ENCODE measurements around the gene MAEA.

DNA sequence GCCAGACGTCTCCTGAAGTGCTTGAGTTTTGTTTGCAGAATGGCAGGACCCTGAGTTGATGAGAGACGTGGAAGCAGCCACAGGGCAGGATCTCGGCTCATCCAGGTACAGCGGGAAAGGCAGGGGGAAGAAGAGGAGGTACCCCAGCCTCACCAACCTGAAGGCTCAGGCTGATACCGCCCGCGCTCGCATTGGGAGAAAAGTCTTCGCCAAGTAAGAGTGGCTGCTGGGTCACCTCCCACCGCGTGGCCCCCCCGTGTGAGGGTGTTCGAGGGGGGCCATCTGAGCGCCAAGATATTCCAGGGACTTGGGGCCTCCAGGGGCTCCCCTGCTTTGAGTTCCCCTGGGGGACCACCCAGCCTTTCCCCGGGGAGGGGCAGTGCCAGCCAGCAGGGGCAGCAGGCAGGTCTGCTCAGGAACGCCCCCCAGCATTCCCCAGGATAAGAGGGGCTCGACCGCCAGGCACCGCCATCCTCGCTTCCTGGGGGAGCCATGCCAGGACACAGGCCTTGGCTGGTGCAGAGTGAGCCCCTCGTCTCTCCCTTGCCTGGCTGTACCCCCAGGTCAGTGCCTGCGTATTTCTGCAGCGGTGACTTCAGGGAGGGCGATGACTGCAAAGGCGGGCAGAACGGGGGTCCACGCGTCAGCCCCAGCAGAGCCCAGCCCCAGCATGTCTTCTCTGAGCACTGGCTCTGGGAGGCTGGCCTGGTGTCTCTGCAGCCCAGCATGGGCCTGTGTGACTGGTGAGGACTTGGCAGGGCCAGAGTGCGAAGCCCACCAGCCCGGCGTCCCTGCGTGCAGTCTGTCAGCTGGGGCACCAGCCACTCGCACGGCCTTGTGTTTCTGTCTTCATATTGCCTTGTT is 94.3 kb downstream of the MAEA start:
- no peak for TF ChIP-seq PATZ1 (CRISPR knock-in tag; IDR thresholded peaks at IDR 0.05; ENCODE audit: borderline replicate concordance)
- TF ChIP-seq ARNTL (CRISPR knock-in tag; IDR thresholded peaks at IDR 0.05; ENCODE audit: borderline replicate concordance, low read depth), result no peak
- no peak for TF ChIP-seq CREB5 (CRISPR knock-in tag; IDR thresholded peaks at IDR 0.05; ENCODE audit: low read depth)

All from SK-N-SH treated with all-trans-retinoic acid at 6 μM for 48 hours (cell line).